MCF 10A (cell line): Measurements from ENCODE around the gene DNAJC15. TPM values are rescaled to one million over a fixed set of nuclear protein-coding genes. Genes with fewer than 3 reads are reported as not detected.

ENCODE experiments used
- BruUV-seq: library from RNA; stranded (reverse); fragments of 400-500 nt; replicated peaks from 2 replicates; lab custom pipeline; 2021; lab: Mats Ljungman, UMichigan
- CTCF ChIA-PET: fragments of 300-600 bp; sonication (Branson Sonifier 250); formaldehyde crosslinking; extraction: SDS; loops from one replicate; lab custom pipeline; 2021; ENCODE audit warnings: antibody characterized with exemption, inconsistent platforms; lab: Yijun Ruan, JAX
- POLR2A ChIA-PET: fragments of 300-600, 350-650 bp; sonication (Branson Sonifier 250); formaldehyde crosslinking; extraction: SDS; loops from one replicate; lab custom pipeline; 2020; ENCODE audit warnings: antibody characterized with exemption, inconsistent platforms; lab: Yijun Ruan, JAX
- DNase-seq: peaks from one replicate; pipeline ENCODE4 v3.0.0-alpha.2; 2018; ENCODE audit not compliant: unreplicated experiment
- H3K27ac Mint-ChIP-seq: one replicate; pipeline ENCODE4 v1.8.0; 2022; ENCODE audit warnings: mild to moderate bottlenecking, low read depth, mixed read lengths; ENCODE audit not compliant: unreplicated experiment
- H3K27me3 Mint-ChIP-seq: one replicate; pipeline ENCODE4 v1.8.0; 2022; ENCODE audit warnings: mixed read lengths; ENCODE audit not compliant: insufficient read depth, unreplicated experiment
- H3K36me3 Mint-ChIP-seq: one replicate; pipeline ENCODE4 v1.8.0; 2022; ENCODE audit warnings: mild to moderate bottlenecking, moderate library complexity, mixed read lengths; ENCODE audit not compliant: insufficient read depth, unreplicated experiment
- H3K4me1 Mint-ChIP-seq: one replicate; pipeline ENCODE4 v1.8.0; 2022; ENCODE audit warnings: mixed read lengths; ENCODE audit not compliant: insufficient read depth, unreplicated experiment
- H3K4me3 Mint-ChIP-seq: one replicate; pipeline ENCODE4 v1.8.0; 2022; ENCODE audit warnings: mild to moderate bottlenecking, moderate library complexity, mixed read lengths; ENCODE audit not compliant: unreplicated experiment
- H3K9me3 Mint-ChIP-seq: one replicate; pipeline ENCODE4 v1.8.0; 2022; ENCODE audit warnings: mixed read lengths; ENCODE audit not compliant: unreplicated experiment
- CTCF ChIP-seq: fragments of 200-600 bp; IDR thresholded peaks from one replicate; pipeline ENCODE4 v1.8.0; 2022; ENCODE audit warnings: antibody characterized with exemption, mild to moderate bottlenecking; ENCODE audit not compliant: unreplicated experiment
- intact Hi-C: fragments of 100-400 bp; cut with micrococcal nuclease; formaldehyde crosslinking; loops from 2 replicates; pipeline ENCODE4 v1.14.1; 2022
- total RNA-seq: library from RNA; stranded (reverse); gene quantifications from 2 replicates; pipeline ENCODE4 v1.2.3, GENCODE V29; 2022

The DNAJC15 gene
- total RNA-seq, 1 experiment from 2014 or later = 34.0 TPM

- ChIA-PET CTCF (interaction anchor here (2.2 kb wide), 1 partner anchor 9 kb away, joined by 8 read pairs; no protein-coding TSS in a partner anchor), POLR2A (interaction anchor here (2.0 kb wide), 1 partner anchor 12 kb away, joined by 7 read pairs; no protein-coding TSS in a partner anchor)
- H3K27ac Mint-ChIP-seq = no peak overlapping the region
- H3K4me3 Mint-ChIP-seq = no peak overlapping the region
- no peaks in the 10 kb centered on the region for H3K4me1 Mint-ChIP-seq
- H3K9me3 Mint-ChIP-seq = no peaks in the 10 kb centered on the region
- BruUV-seq = no TSS peak
- no peak for TF ChIP-seq CTCF
- H3K36me3 Mint-ChIP-seq = no peaks in the 10 kb centered on the region
- intact Hi-C loops = no loop called here
- DNase-seq = no peak
- H3K27me3 Mint-ChIP-seq = no peaks in the 10 kb centered on the region
Observed at GRCh38 chr13:43141685-43142084, 118.3 kb downstream of the DNAJC15 start.

- no peak overlapping the region for H3K4me3 Mint-ChIP-seq
- peaks cover 2% of the 10 kb centered on the region for H3K4me1 Mint-ChIP-seq
- CTCF ChIA-PET = no interaction called here
- no peak for TF ChIP-seq CTCF
- no peak for DNase-seq
- H3K9me3 Mint-ChIP-seq = no peaks in the 10 kb centered on the region
- BruUV-seq = no TSS peak
- no peaks in the 10 kb centered on the region for H3K27me3 Mint-ChIP-seq
- intact Hi-C loops = no loop called here
- H3K36me3 Mint-ChIP-seq = no peaks in the 10 kb centered on the region
- H3K27ac Mint-ChIP-seq = no peak overlapping the region
- POLR2A ChIA-PET = interaction anchor here (0.6 to 2.0 kb wide), 2 partner anchors 10 to 792 kb away, joined by 3 to 7 read pairs; no protein-coding TSS in a partner anchor
Observed at GRCh38 chr13:43143591-43143990, 120.2 kb downstream of the DNAJC15 start.

GRCh38 chr13:43145534-43146196 lies 122.3 kb downstream of the DNAJC15 start:
- ChIA-PET CTCF (no interaction called here), POLR2A (interaction anchor here (0.7 kb wide), 1 partner anchor 103 kb away, joined by 4 read pairs; no protein-coding TSS in a partner anchor)
- no peak overlapping the region for H3K4me3 Mint-ChIP-seq

More at GRCh38 chr13:43145534-43146196, 122.3 kb downstream of the DNAJC15 start:
- TF ChIP-seq CTCF = no peak
- Mint-ChIP-seq H3K9me3 (no peaks in the 10 kb centered on the region), H3K27ac (no peak overlapping the region), H3K27me3 (no peaks in the 10 kb centered on the region), H3K4me1 (peaks cover 7% of the 10 kb centered on the region), H3K36me3 (no peaks in the 10 kb centered on the region)
- DNase-seq = no peak
- BruUV-seq = no TSS peak
- intact Hi-C loops = no loop called here
